Measurements from ENCODE around the gene VPS13D. TPM values are rescaled to one million over a fixed set of nuclear protein-coding genes. Genes with fewer than 3 reads are reported as not detected.
A peak's percentile ranks its signal among the peaks of the same experiment; 100 is the strongest.

The VPS13D gene
- total and polyA plus RNA-seq, 2 donors from 2014 or later, result 19.4 to 75.8 TPM

- H3K4me1 ChIP-seq (ENCODE audit: control insufficient read depth in 2 of 3, insufficient read depth in 2 of 3, low read depth in 1 of 3, low read length in 3 of 3), result peaks cover 0 to 26% (median 13%) of the 10 kb centered on the region in 3 donors
- DNase-seq (no peak), FAIRE-seq (no peak)
- H3K27me3 ChIP-seq (ENCODE audit: control insufficient read depth, insufficient read depth, low read length), result no peaks in the 10 kb centered on the region
- H3K9me3 ChIP-seq (ENCODE audit: control insufficient read depth in 2 of 3, insufficient read depth in 1 of 3, low read length in 3 of 3), result no peaks in the 10 kb centered on the region
- TF ChIP-seq CTCF (IDR thresholded peaks at IDR 0.05; ENCODE audit: borderline replicate concordance, extremely low read depth, insufficient read depth), result no peak
- H3K9ac ChIP-seq (ENCODE audit: low read length in 3 of 3), result no peak overlapping the region
- no peak overlapping the region for H3K27ac ChIP-seq (ENCODE audit: low read depth in 2 of 2, low read length in 2 of 2)
- no peak overlapping the region for H3K4me3 ChIP-seq (ENCODE audit: low read length in 3 of 3)
- H3K36me3 ChIP-seq (ENCODE audit: control insufficient read depth in 2 of 3, insufficient read depth in 3 of 3, low read length in 3 of 3), result peaks cover 0 to 6% (median 0%) of the 10 kb centered on the region in 3 donors
- intact Hi-C loops (cut with DNase I), result no loop called here
These were observed 269.9 kb downstream of the VPS13D start for GRCh38 chr1:12499539-12500240.

GRCh38 chr1:12501661-12502060 is 271.8 kb downstream of the VPS13D start:
- H3K27ac ChIP-seq (ENCODE audit: low read depth in 2 of 2, low read length in 2 of 2), result no peak overlapping the region
- no peaks in the 10 kb centered on the region for H3K27me3 ChIP-seq (ENCODE audit: control insufficient read depth, insufficient read depth, low read length)
- no peak overlapping the region for H3K9ac ChIP-seq (ENCODE audit: low read length in 3 of 3)
- H3K36me3 ChIP-seq (ENCODE audit: control insufficient read depth in 2 of 3, insufficient read depth in 3 of 3, low read length in 3 of 3), result peaks cover under 1 to 7% (median 2%) of the 10 kb centered on the region in 3 donors
- FAIRE-seq (no peak), DNase-seq (no peak)
- no peaks in the 10 kb centered on the region for H3K9me3 ChIP-seq (ENCODE audit: control insufficient read depth in 2 of 3, insufficient read depth in 1 of 3, low read length in 3 of 3)
- H3K4me3 ChIP-seq (ENCODE audit: low read length in 3 of 3), result no peak overlapping the region
- H3K4me1 ChIP-seq (ENCODE audit: control insufficient read depth in 2 of 3, insufficient read depth in 2 of 3, low read depth in 1 of 3, low read length in 3 of 3), result peaks cover 0 to 11% (median 5%) of the 10 kb centered on the region in 3 donors
- intact Hi-C loops (cut with DNase I), result no loop called here
- no peak for TF ChIP-seq CTCF (IDR thresholded peaks at IDR 0.05; ENCODE audit: borderline replicate concordance, extremely low read depth, insufficient read depth)

- Histone ChIP-seq H3K4me3 (ENCODE audit: low read length in 3 of 3) (no peak overlapping the region), H3K36me3 (ENCODE audit: control insufficient read depth in 2 of 3, insufficient read depth in 3 of 3, low read length in 3 of 3) (peaks cover 2 to 9% (median 8%) of the 10 kb centered on the region in 3 donors), H3K9ac (ENCODE audit: low read length in 3 of 3) (no peak overlapping the region), H3K27ac (ENCODE audit: low read depth in 2 of 2, low read length in 2 of 2) (no peak overlapping the region), H3K9me3 (ENCODE audit: control insufficient read depth in 2 of 3, insufficient read depth in 1 of 3, low read length in 3 of 3) (no peaks in the 10 kb centered on the region), H3K4me1 (ENCODE audit: control insufficient read depth in 2 of 3, insufficient read depth in 2 of 3, low read depth in 1 of 3, low read length in 3 of 3) (peaks cover 0 to 3% (median 0%) of the 10 kb centered on the region in 3 donors), H3K27me3 (ENCODE audit: control insufficient read depth, insufficient read depth, low read length) (no peaks in the 10 kb centered on the region)
- DNase-seq, result peak in 1 of 5 donors; percentile 23
- no peak for FAIRE-seq
- TF ChIP-seq CTCF (IDR thresholded peaks at IDR 0.05; ENCODE audit: borderline replicate concordance, extremely low read depth, insufficient read depth), result no peak
- intact Hi-C loops (cut with DNase I), result no loop called here
These were observed 272.7 kb downstream of the VPS13D start for GRCh38 chr1:12502336-12503109.

Measured in kidney (tissue), 14 donors.